H1 (cell line): ENCODE data around the gene ARHGAP24.

ENCODE experiments used
- EP300 ChIP-seq, 2 experiments: IDR thresholded peaks; 1 replicate in 1 of 2; 2 replicates in 1 of 2; pipeline ENCODE4 v1.6.1; 2011 to 2012; ENCODE audit warnings: low read depth in 2 of 2, low read length in 2 of 2, mild to moderate bottlenecking in 2 of 2, borderline replicate concordance in 1 of 2, inconsistent platforms in 1 of 2, moderate library complexity in 1 of 2
- POU5F1 ChIP-seq: IDR thresholded peaks from 2 replicates; pipeline ENCODE4 v1.6.1; 2011; ENCODE audit warnings: low read depth, mild to moderate bottlenecking, low read length, moderate library complexity

DNA sequence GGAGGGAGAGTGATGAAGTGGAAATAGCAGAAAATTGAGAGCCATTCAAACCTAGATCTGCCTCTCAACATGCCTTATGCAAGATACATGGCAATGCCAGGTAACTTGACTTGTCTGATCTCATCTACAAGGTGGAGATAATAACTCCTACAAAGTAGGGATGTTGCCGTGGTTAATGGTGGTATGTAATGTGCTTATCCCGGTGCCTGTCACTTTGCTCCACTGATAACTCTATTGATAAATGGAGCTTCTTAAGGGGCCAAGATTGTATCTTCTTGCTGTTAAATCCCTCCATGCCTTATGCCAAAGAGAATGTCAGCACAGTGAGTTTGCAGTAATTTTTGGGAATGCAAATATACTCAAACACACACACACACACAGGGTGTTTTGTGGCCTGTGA, 529.1 kb downstream of the ARHGAP24 start:
- no peak for TF ChIP-seq EP300 (IDR thresholded peaks at IDR 0.05; ENCODE audit: borderline replicate concordance in 1 of 2, low read depth in 2 of 2, low read length in 2 of 2)
- no peak for TF ChIP-seq POU5F1
